K562 (cell line): ENCODE results near the gene GALNT17. TPM values are rescaled to one million over a fixed set of nuclear protein-coding genes. Genes with fewer than 3 reads are reported as not detected.

Source experiments
- ATAC-seq: fragments of 200-7000 bp; cut with Tn5 transposase; 3 replicates; pipeline ENCODE4 v1.9.1; 2020; ENCODE audit warnings: moderate library complexity
- BruUV-seq: library from RNA; stranded (reverse); fragments of 400-500 nt; replicated peaks from 2 replicates; lab custom pipeline; 2021; lab: Mats Ljungman, UMichigan
- CTCF ChIA-PET: fragments of 300-600 bp; formaldehyde crosslinking; extraction: SDS; loops from one replicate; lab custom pipeline; 2021; ENCODE audit warnings: low intra/inter-chr PET ratio; lab: Yijun Ruan, JAX
- POLR2A ChIA-PET: fragments of 300-600, 350-650 bp; sonication (Branson Sonifier 250); formaldehyde crosslinking; extraction: SDS; loops from one replicate; lab custom pipeline; 2021; ENCODE audit warnings: antibody characterized with exemption, inconsistent platforms; lab: Yijun Ruan, JAX
- DNase-seq, 4 experiments: peaks; one replicate each; pipeline versions ENCODE4 v3.0.0 to v3.0.0-alpha.2; 2011 to 2018; ENCODE audit warnings: low spot score in 3 of 4, mixed read lengths in 3 of 4; ENCODE audit errors: extremely low read depth in 1 of 4
- FAIRE-seq: peaks from 2 replicates; lab custom pipeline; 2011; peaks lifted over from hg19 to GRCh38; lab: Jason Lieb, UNC
- H2AFZ ChIP-seq: 2 replicates; pipeline ENCODE4 v1.6.0; 2011; ENCODE audit warnings: low read depth, low read length, control low read depth, inconsistent platforms
- H3K27ac ChIP-seq: fragments of 200-600 bp; 3 replicates; pipeline ENCODE4 v1.8.0; 2011; ENCODE audit warnings: low read depth, mild to moderate bottlenecking, control low read depth, inconsistent platforms, low read length, moderate library complexity, mixed read lengths; ENCODE audit errors: extremely low read depth
- H3K27me3 ChIP-seq, 2 experiments: fragments of 300-600 bp in 1 of 2; 2 replicates in 1 of 2; 3 replicates in 1 of 2; pipeline versions ENCODE4 v1.6.0 to v1.8.0; 2011; ENCODE audit warnings: inconsistent platforms in 2 of 2, low read length in 2 of 2, mild to moderate bottlenecking in 1 of 2, mixed read lengths in 1 of 2, moderate library complexity in 1 of 2; ENCODE audit not compliant: control insufficient read depth in 2 of 2, insufficient read depth in 2 of 2
- H3K36me3 ChIP-seq: fragments of 300-600 bp; 3 replicates; pipeline ENCODE4 v1.8.0; 2011; ENCODE audit warnings: mild to moderate bottlenecking, low read length, inconsistent platforms; ENCODE audit not compliant: control insufficient read depth, insufficient read depth
- H3K4me1 ChIP-seq, 2 experiments: fragments of 200-600 bp in 1 of 2; replicated peaks in 1 of 2; 2 replicates in 1 of 2; 3 replicates in 1 of 2; pipeline versions ENCODE4 v1.5.1 to v1.8.0; 2011; ENCODE audit warnings: inconsistent platforms in 2 of 2, low read length in 2 of 2, mild to moderate bottlenecking in 1 of 2, mixed read lengths in 1 of 2, moderate library complexity in 1 of 2; ENCODE audit not compliant: control insufficient read depth in 2 of 2, insufficient read depth in 2 of 2
- H3K4me2 ChIP-seq: 2 replicates; pipeline ENCODE4 v1.6.1; 2011; ENCODE audit warnings: low read length, control low read depth, inconsistent platforms, mixed read lengths; ENCODE audit not compliant: insufficient read depth
- H3K4me3 ChIP-seq: fragments of 200-600 bp; sonication (generic), shearing (Covaris generic); 2 replicates; pipeline ENCODE4 v1.5.1; 2016; ENCODE audit warnings: control low read depth, inconsistent platforms
- H3K79me2 ChIP-seq: fragments of 200-600 bp; 3 replicates; pipeline ENCODE4 v1.8.0; 2011; ENCODE audit warnings: low read length, inconsistent platforms; ENCODE audit not compliant: control insufficient read depth, insufficient read depth
- H3K9ac ChIP-seq, 2 experiments: 2 replicates each; pipeline versions ENCODE4 v1.6.0 to v1.6.1; 2011; ENCODE audit warnings: low read depth in 2 of 2, low read length in 2 of 2, control low read depth in 1 of 2, inconsistent platforms in 1 of 2, mild to moderate bottlenecking in 1 of 2, mixed read lengths in 1 of 2; ENCODE audit not compliant: insufficient read depth in 1 of 2
- H3K9me1 ChIP-seq: one replicate; pipeline ENCODE4 v1.6.0; 2011; ENCODE audit warnings: inconsistent platforms, mild to moderate bottlenecking, low read length, moderate library complexity; ENCODE audit not compliant: control insufficient read depth, insufficient read depth
- H3K9me3 ChIP-seq: replicated peaks from 2 replicates; pipeline ENCODE4 v1.5.1; 2011; ENCODE audit warnings: low read depth, low read length, inconsistent platforms; ENCODE audit not compliant: control insufficient read depth, insufficient read depth
- H4K20me1 ChIP-seq: replicated peaks from 2 replicates; pipeline ENCODE4 v1.6.1; 2011; ENCODE audit warnings: low read length, inconsistent platforms, mixed read lengths; ENCODE audit not compliant: control insufficient read depth, insufficient read depth
- CBFA2T3 ChIP-seq: fragments of 450-650 bp; IDR thresholded peaks from 2 replicates; pipeline ENCODE4 v1.6.1; 2017
- CBX1 ChIP-seq: sonication (generic); IDR thresholded peaks from 2 replicates; pipeline ENCODE4 v1.6.1; 2016; ENCODE audit warnings: antibody characterized with exemption, low read depth, mild to moderate bottlenecking
- CREB3 ChIP-seq: fragments of 450-650 bp; conservative IDR thresholded peaks from 2 replicates; pipeline ENCODE4 v1.6.1; 2016; ENCODE audit warnings: missing genetic modification characterization, low read depth, mild to moderate bottlenecking, missing compliant biosample characterization, moderate library complexity
- FOXA3 ChIP-seq, 2 experiments: fragments of 450-650 bp in 1 of 2; sonication (generic) in 1 of 2; formaldehyde crosslinking; IDR thresholded peaks in 1 of 2; conservative IDR thresholded peaks in 1 of 2; 2 replicates each; pipeline versions ENCODE4 v1.4.0 to v1.8.0; 2020 to 2022; ENCODE audit warnings: mild to moderate bottlenecking in 2 of 2, missing genetic modification reagents in 1 of 2
- MLLT1 ChIP-seq, 2 experiments: fragments of 450-650 bp; IDR thresholded peaks; 2 replicates each; pipeline ENCODE4 v1.6.1; 2016
- NKRF ChIP-seq: fragments of 450-650 bp; IDR thresholded peaks from 2 replicates; pipeline ENCODE4 v1.6.1; 2016; ENCODE audit warnings: borderline replicate concordance
- RHOXF2B ChIP-seq: fragments of 250-450 bp; sonication (Bioruptor Pico); conservative IDR thresholded peaks from 2 replicates; pipeline ENCODE4 v1.5.1; 2021
- SIN3B ChIP-seq: fragments of 450-650 bp; IDR thresholded peaks from 2 replicates; pipeline ENCODE4 v1.6.1; 2017; ENCODE audit warnings: low read depth, mild to moderate bottlenecking, moderate library complexity
- TOE1 ChIP-seq, 2 experiments: fragments of 450-650 bp in 1 of 2; sonication (generic) in 1 of 2; formaldehyde crosslinking in 1 of 2; IDR thresholded peaks; 2 replicates each; pipeline versions ENCODE4 v1.7.1 to v1.8.0; 2016 to 2022; ENCODE audit warnings: borderline replicate concordance in 2 of 2, mild to moderate bottlenecking in 2 of 2, antibody characterized with exemption in 1 of 2, inconsistent platforms in 1 of 2, low read depth in 1 of 2, missing genetic modification reagents in 1 of 2, moderate library complexity in 1 of 2
- ZBTB33 ChIP-seq: sonication (generic); formaldehyde crosslinking; IDR thresholded peaks from 2 replicates; pipeline ENCODE4 v1.8.1; 2023; ENCODE audit warnings: mild to moderate bottlenecking, missing genetic modification reagents
- ZBTB7A ChIP-seq: IDR thresholded peaks from 2 replicates; pipeline ENCODE4 v1.6.1; 2011; ENCODE audit warnings: low read depth, mild to moderate bottlenecking, low read length, moderate library complexity, borderline replicate concordance; ENCODE audit not compliant: control insufficient read depth
- ZNF57 ChIP-seq: fragments of 450-650 bp; formaldehyde crosslinking; IDR thresholded peaks from 2 replicates; pipeline ENCODE4 v1.4.0; 2020; ENCODE audit warnings: mild to moderate bottlenecking, moderate library complexity
- ZNF76 ChIP-seq: fragments of 250-450 bp; sonication (Bioruptor Pico); IDR thresholded peaks from 2 replicates; pipeline ENCODE4 v1.4.0; 2020; ENCODE audit warnings: mild to moderate bottlenecking, moderate library complexity, borderline replicate concordance
- WGBS: fragments of 100-300 bp; shearing (Covaris generic); methylation state at CpG from one replicate; pipeline ENCODE4 v1.1.6; 2016; ENCODE audit warnings: low coverage, mixed read lengths; ENCODE audit not compliant: insufficient coverage; ENCODE audit errors: missing lambda C conversion rate; 5-methylcytosine and 5-hydroxymethylcytosine counted together
- in situ Hi-C: fragments of 300-500 bp; cut with MboI; formaldehyde crosslinking; loops from 4 replicates; pipeline ENCODE4 v1.15.0; 2018; ENCODE audit warnings: inconsistent platforms, mixed read lengths
- intact Hi-C: fragments of 100-400 bp; cut with micrococcal nuclease; formaldehyde crosslinking; loops from 2 replicates; pipeline ENCODE4 v1.14.2; 2022
- polyA plus RNA-seq, 8 experiments: library from polyadenylated mRNA; depleted of rRNA in 4 of 8; stranded (reverse) in 5 of 8; unstranded in 3 of 8; fragments of >200 nt; fragmentation: Nextera tagmentation in 2 of 8; fragmentation: Illumina TruSeq in 1 of 8; extraction: Ambion mirVana in 2 of 8; extraction: Trizol in 1 of 8; gene quantifications; 2 replicates each; pipeline versions ENCODE4 v1.2.1 to v1.2.3, GENCODE V29; 2011 to 2014; ENCODE audit warnings: inconsistent platforms in 1 of 8, missing spikeins in 1 of 8
- total RNA-seq, 7 experiments: library from RNA; depleted of rRNA in 6 of 7; stranded (reverse); fragments of >200 nt in 6 of 7; fragmentation: Illumina TruSeq in 2 of 7; extraction: Trizol in 2 of 7; gene quantifications; 2 replicates each; pipeline versions ENCODE4 v1.2.1 to v1.2.3, GENCODE V29; 2011 to 2021; ENCODE audit warnings: low replicate concordance in 1 of 7

Gene GALNT17
- total and polyA plus RNA-seq, 9 of the 15 experiments (the other 6 are each of a cell fraction or from before 2014, with no cell fraction given) = not detected

- TF ChIP-seq FOXA3 (CRISPR knock-in tag; conservative IDR thresholded peaks at IDR 0.05 in 1 of 2, IDR thresholded peaks at IDR 0.05 in 1 of 2) = no peak
- no peak for TF ChIP-seq ZNF57 (CRISPR knock-in tag)
- no peak for TF ChIP-seq SIN3B
- TF ChIP-seq TOE1 (IDR thresholded peaks at IDR 0.05; ENCODE audit: borderline replicate concordance) = no peak
- TF ChIP-seq TOE1 (CRISPR knock-in tag; IDR thresholded peaks at IDR 0.05; ENCODE audit: borderline replicate concordance, low read depth) = no peak
- TF ChIP-seq ZNF76 (CRISPR knock-in tag) = no peak
These were observed 403.7 kb downstream of the GALNT17 start (continued) for GRCh38 chr7:71535616-71536015.

- in situ Hi-C loops = no loop called here
- CTCF ChIA-PET = no interaction called here
- Histone ChIP-seq H2AFZ (no peak overlapping the region), H3K4me3 (no peak overlapping the region), H3K4me2 (no peak overlapping the region), H3K36me3 (no peaks in the 10 kb centered on the region), H3K9me3 (no peaks in the 10 kb centered on the region), H3K4me1 (no peaks in the 10 kb centered on the region), H3K9ac (no peak overlapping the region), H3K9me1 (no peaks in the 10 kb centered on the region), H3K79me2 (no peaks in the 10 kb centered on the region), H4K20me1 (no peaks in the 10 kb centered on the region), H3K27me3 (peaks cover 3 to 8% of the 10 kb centered on the region in 2 experiments; a peak in 3 of 5 replicates), H3K27ac (no peak overlapping the region)
- DNase-seq (no peak), FAIRE-seq (no peak), ATAC-seq (no peak)
- intact Hi-C loops = no loop called here
- WGBS = 1% methylated on average over 11 of the region's 11 CpGs
- BruUV-seq = no TSS peak
- POLR2A ChIA-PET = interaction anchor here (0.6 kb wide), 1 partner anchor 27 kb away, joined by 4 read pairs; no protein-coding TSS in a partner anchor
- TF ChIP-seq RHOXF2B (CRISPR knock-in tag) (no peak), ZBTB7A (no peak), ZBTB33 (CRISPR knock-in tag) (no peak), MLLT1 (IDR thresholded peaks at IDR 0.05) (no peak), CBX1 (no peak), NKRF (no peak), CREB3 (tag) (no peak), CBFA2T3 (no peak)
These were observed 406.3 kb downstream of the GALNT17 start for GRCh38 chr7:71538210-71538609.
